HepG2 (cell line): ENCODE data around the gene CLIC5. TPM values are rescaled to one million over a fixed set of nuclear protein-coding genes. Genes with fewer than 3 reads are reported as not detected.

Experiments
- ATAC-seq: fragments of 200-7000 bp; cut with Tn5 transposase; 3 replicates; pipeline ENCODE4 v1.9.1; 2020; ENCODE audit warnings: mild to moderate bottlenecking, moderate library complexity
- BruUV-seq: library from RNA; stranded (reverse); fragments of 400-500 nt; replicated peaks from 2 replicates; lab custom pipeline; 2021; lab: Mats Ljungman, UMichigan
- CTCF ChIA-PET: fragments of 300-600 bp; formaldehyde crosslinking; extraction: SDS; loops from one replicate; lab custom pipeline; 2021; ENCODE audit warnings: low total read pairs, inconsistent platforms, low intra/inter-chr PET ratio; lab: Yijun Ruan, JAX
- POLR2A ChIA-PET: fragments of 350-600 bp; sonication (Branson Sonifier 250); formaldehyde crosslinking; loops from one replicate; lab custom pipeline; 2020; ENCODE audit warnings: antibody characterized with exemption, inconsistent platforms; lab: Yijun Ruan, JAX
- DNase-seq: peaks from one replicate; pipeline ENCODE4 v3.0.0-alpha.2; 2015; ENCODE audit warnings: low spot score
- FAIRE-seq: peaks from 3 replicates; lab custom pipeline; 2011; peaks lifted over from hg19 to GRCh38; lab: Jason Lieb, UNC
- H2AFZ ChIP-seq: one replicate; pipeline ENCODE4 v1.6.1; 2011; ENCODE audit warnings: low read length, inconsistent platforms
- H3K27ac ChIP-seq: fragments of 300-600 bp; 3 replicates; pipeline ENCODE4 v1.8.0; 2011; ENCODE audit warnings: mixed run types, mild to moderate bottlenecking, mixed read lengths, low read length, inconsistent platforms; ENCODE audit not compliant: insufficient read depth; ENCODE audit errors: extremely low read length
- H3K27me3 ChIP-seq, 2 experiments: fragments of 200-600 bp in 1 of 2; 2 replicates in 1 of 2; 3 replicates in 1 of 2; pipeline versions ENCODE4 v1.6.0 to v1.8.0; 2011; ENCODE audit warnings: low read length in 2 of 2, mild to moderate bottlenecking in 2 of 2, moderate library complexity in 2 of 2, inconsistent platforms in 1 of 2; ENCODE audit not compliant: insufficient read depth in 2 of 2, control insufficient read depth in 1 of 2
- H3K36me3 ChIP-seq, 2 experiments: fragments of 200-600 bp in 1 of 2; replicated peaks in 1 of 2; 2 replicates in 1 of 2; 3 replicates in 1 of 2; pipeline versions ENCODE4 v1.5.1 to v1.8.0; 2011; ENCODE audit warnings: low read length in 2 of 2, inconsistent platforms in 1 of 2; ENCODE audit not compliant: insufficient read depth in 2 of 2, control insufficient read depth in 1 of 2
- H3K4me1 ChIP-seq: 2 replicates; pipeline ENCODE4 v1.5.1; 2012; ENCODE audit warnings: low read length, inconsistent platforms; ENCODE audit not compliant: insufficient read depth
- H3K4me2 ChIP-seq: 2 replicates; pipeline ENCODE4 v1.6.0; 2011; ENCODE audit warnings: low read depth, low read length, inconsistent platforms
- H3K4me3 ChIP-seq, 3 experiments: fragments of 200-600 bp in 1 of 3; sonication (generic), shearing (Covaris generic) in 1 of 3; replicated peaks in 1 of 3; 2 replicates each; pipeline ENCODE4 v1.5.1; 2011 to 2016; ENCODE audit warnings: low read length in 3 of 3, inconsistent platforms in 2 of 3, low read depth in 2 of 3, mild to moderate bottlenecking in 2 of 3, control low read depth in 1 of 3, mixed read lengths in 1 of 3; ENCODE audit not compliant: insufficient read depth in 1 of 3
- H3K79me2 ChIP-seq: one replicate; pipeline ENCODE4 v1.6.1; 2011; ENCODE audit warnings: low read length, inconsistent platforms; ENCODE audit not compliant: insufficient read depth
- H3K9ac ChIP-seq: 2 replicates; pipeline ENCODE4 v1.6.0; 2011; ENCODE audit warnings: mild to moderate bottlenecking, low read depth, low read length, inconsistent platforms; ENCODE audit not compliant: insufficient read depth
- H3K9me3 ChIP-seq: 2 replicates; pipeline ENCODE4 v1.5.1; 2012; ENCODE audit warnings: mild to moderate bottlenecking, low read length
- H4K20me1 ChIP-seq: 2 replicates; pipeline ENCODE4 v1.6.0; 2011; ENCODE audit warnings: inconsistent platforms, mild to moderate bottlenecking, low read length, moderate library complexity; ENCODE audit not compliant: insufficient read depth
- ATF1 ChIP-seq: IDR thresholded peaks from 2 replicates; pipeline ENCODE4 v1.6.1; 2016; ENCODE audit warnings: mild to moderate bottlenecking, control low read depth
- CREB1 ChIP-seq, 2 experiments: fragments of 450-650 bp in 1 of 2; IDR thresholded peaks; 2 replicates each; pipeline ENCODE4 v1.6.1; 2016 to 2017; ENCODE audit warnings: control low read depth in 1 of 2, mild to moderate bottlenecking in 1 of 2, missing compliant biosample characterization in 1 of 2, missing genetic modification characterization in 1 of 2
- E2F2 ChIP-seq: sonication (generic); formaldehyde crosslinking; IDR thresholded peaks from 2 replicates; pipeline ENCODE4 v1.4.0; 2020; ENCODE audit warnings: missing genetic modification reagents, borderline replicate concordance
- FOXO1 ChIP-seq: sonication (generic); formaldehyde crosslinking; IDR thresholded peaks from 2 replicates; pipeline ENCODE4 v1.4.0; 2020; ENCODE audit warnings: missing genetic modification reagents
- GATAD1 ChIP-seq: IDR thresholded peaks from 2 replicates; pipeline ENCODE4 v1.6.1; 2016; ENCODE audit warnings: missing genetic modification reagents, missing compliant biosample characterization
- HCFC1 ChIP-seq: fragments of 150-350 bp; IDR thresholded peaks from 2 replicates; pipeline ENCODE4 v1.6.1; 2014; ENCODE audit warnings: low read depth, low read length
- IKZF1 ChIP-seq: fragments of 450-650 bp; IDR thresholded peaks from 2 replicates; pipeline ENCODE4 v1.7.1; 2016
- JUNB ChIP-seq: sonication (generic); formaldehyde crosslinking; IDR thresholded peaks from 2 replicates; pipeline ENCODE4 v1.8.0; 2022; ENCODE audit warnings: missing genetic modification reagents, mild to moderate bottlenecking, borderline replicate concordance
- TEAD3 ChIP-seq: optimal IDR thresholded peaks from 2 replicates; pipeline ENCODE3; 2016; ENCODE audit warnings: borderline replicate concordance
- TMF1 ChIP-seq: sonication (generic); formaldehyde crosslinking; IDR thresholded peaks from 2 replicates; pipeline ENCODE4 v1.8.1; 2022; ENCODE audit warnings: low read depth, missing genetic modification reagents
- ZBTB1 ChIP-seq: sonication (generic); formaldehyde crosslinking; IDR thresholded peaks from 2 replicates; pipeline ENCODE4 v1.4.0; 2020; ENCODE audit warnings: missing genetic modification reagents, borderline replicate concordance
- ZC3H13 ChIP-seq: sonication (generic); formaldehyde crosslinking; IDR thresholded peaks from 2 replicates; pipeline ENCODE4 v1.8.1; 2023; ENCODE audit warnings: mild to moderate bottlenecking, missing genetic modification reagents, moderate library complexity
- ZKSCAN5 ChIP-seq: sonication (generic); formaldehyde crosslinking; IDR thresholded peaks from 2 replicates; pipeline ENCODE4 v1.5.1; 2020; ENCODE audit warnings: mild to moderate bottlenecking, missing genetic modification reagents
- ZNF20 ChIP-seq: sonication (generic); formaldehyde crosslinking; IDR thresholded peaks from 2 replicates; pipeline ENCODE4 v1.4.0; 2020; ENCODE audit warnings: mild to moderate bottlenecking, moderate library complexity, missing genetic modification reagents
- ZNF225 ChIP-seq: sonication (generic); formaldehyde crosslinking; IDR thresholded peaks from 2 replicates; pipeline ENCODE4 v1.4.0; 2020; ENCODE audit warnings: mild to moderate bottlenecking, missing genetic modification reagents
- ZNF263 ChIP-seq: sonication (generic); formaldehyde crosslinking; IDR thresholded peaks from 2 replicates; pipeline ENCODE4 v1.4.0; 2020; ENCODE audit warnings: missing genetic modification reagents
- ZNF333 ChIP-seq: sonication (generic); formaldehyde crosslinking; IDR thresholded peaks from 2 replicates; pipeline ENCODE4 v1.4.0; 2020; ENCODE audit warnings: mild to moderate bottlenecking, missing genetic modification reagents, borderline replicate concordance
- ZNF34 ChIP-seq: sonication (generic); formaldehyde crosslinking; IDR thresholded peaks from 2 replicates; pipeline ENCODE4 v1.4.0; 2020; ENCODE audit warnings: mild to moderate bottlenecking, missing genetic modification reagents, borderline replicate concordance
- ZNF788 ChIP-seq: sonication (generic); formaldehyde crosslinking; IDR thresholded peaks from 2 replicates; pipeline ENCODE4 v1.5.0; 2020; ENCODE audit warnings: mild to moderate bottlenecking, missing genetic modification reagents, borderline replicate concordance
- ZNF879 ChIP-seq: sonication (generic); formaldehyde crosslinking; IDR thresholded peaks from 2 replicates; pipeline ENCODE4 v1.8.1; 2023; ENCODE audit warnings: missing genetic modification reagents
- WGBS: methylation state at CpG from one replicate; pipeline ENCODE4 v1.1.6; 2017; ENCODE audit warnings: low lambda C conversion rate; 5-methylcytosine and 5-hydroxymethylcytosine counted together
- in situ Hi-C: cut with HindIII; loops from 2 replicates; pipeline ENCODE4 v1.10.0; 2017; ENCODE audit warnings: low pct_unique_long_range_greater_than_20kb; ENCODE audit not compliant: extremely low pct_ligation_motif_present
- intact Hi-C: fragments of 100-400 bp; cut with micrococcal nuclease; formaldehyde crosslinking; loops from one replicate; pipeline ENCODE4 v1.10.0; 2022; ENCODE audit not compliant: unreplicated experiment
- polyA plus RNA-seq, 8 experiments: library from polyadenylated mRNA; depleted of rRNA in 3 of 8; stranded (reverse) in 7 of 8; unstranded in 1 of 8; fragments of >200 nt; fragmentation: Illumina TruSeq in 4 of 8; extraction: Trizol in 4 of 8; gene quantifications; 2 replicates each; pipeline versions ENCODE4 v1.2.1 to v1.2.3, GENCODE V29; 2011 to 2016; ENCODE audit warnings: low read depth in 4 of 8, missing spikeins in 1 of 8, mixed read lengths in 1 of 8; ENCODE audit not compliant: insufficient read depth in 1 of 8
- total RNA-seq, 5 experiments: library from RNA; depleted of rRNA; stranded (reverse); fragments of >200 nt; fragmentation: Illumina TruSeq; extraction: Trizol; gene quantifications; 2 replicates each; pipeline ENCODE4 v1.2.3, GENCODE V29; 2016; ENCODE audit warnings: low read depth in 1 of 5

Gene CLIC5
- total and polyA plus RNA-seq, 2 of the 13 experiments (the other 11 are each of a cell fraction or from before 2014, with no cell fraction given): not detected

GRCh38 chr6:46040288-46040687, 24.6 kb upstream of the CLIC5 start:
- Histone ChIP-seq H3K27ac (no peak overlapping the region), H3K9ac (no peak overlapping the region), H3K27me3 (no peaks in the 10 kb centered on the region), H3K4me1 (no peaks in the 10 kb centered on the region), H4K20me1 (no peaks in the 10 kb centered on the region), H3K9me3 (no peaks in the 10 kb centered on the region), H2AFZ (no peak overlapping the region), H3K4me3 (no peak overlapping the region), H3K36me3 (no peaks in the 10 kb centered on the region), H3K4me2 (no peak overlapping the region), H3K79me2 (no peaks in the 10 kb centered on the region)
- FAIRE-seq (no peak), DNase-seq (no peak), ATAC-seq (no peak)
- TF ChIP-seq ZNF879 (CRISPR knock-in tag) (no peak), CREB1 (IDR thresholded peaks at IDR 0.05) (peak; percentile 78), CREB1 (CRISPR knock-in tag; IDR thresholded peaks at IDR 0.05) (no peak), ZNF788 (CRISPR knock-in tag) (no peak), JUNB (CRISPR knock-in tag) (0 out of 2 replicates have a peak, but pooled peaks have one; percentile 17), IKZF1 (0 out of 2 replicates have a peak, but pooled peaks have one; percentile 80)
- CTCF ChIA-PET: no interaction called here
- BruUV-seq: no TSS peak
- WGBS: 36% methylated on average over 7 of the region's 7 CpGs
- POLR2A ChIA-PET: no interaction called here
- in situ Hi-C loops (no loop called here), intact Hi-C loops (no loop called here)

- H3K27me3 ChIP-seq: no peaks in the 10 kb centered on the region
- in situ Hi-C loops (no loop called here), intact Hi-C loops (no loop called here)
- ChIA-PET POLR2A (no interaction called here), CTCF (no interaction called here)
- no peak for DNase-seq
- no peaks in the 10 kb centered on the region for H4K20me1 ChIP-seq
- no peak for FAIRE-seq
- no peaks in the 10 kb centered on the region for H3K9me3 ChIP-seq
- no peaks in the 10 kb centered on the region for H3K4me1 ChIP-seq
- H3K4me3 ChIP-seq: no peak overlapping the region
- H3K4me2 ChIP-seq: no peak overlapping the region
- H3K79me2 ChIP-seq: no peaks in the 10 kb centered on the region
- BruUV-seq: no TSS peak
- ATAC-seq: no peak
- no peaks in the 10 kb centered on the region for H3K36me3 ChIP-seq
- no peak overlapping the region for H3K9ac ChIP-seq
- no peak overlapping the region for H3K27ac ChIP-seq
- no peak overlapping the region for H2AFZ ChIP-seq
- TF ChIP-seq E2F2 (CRISPR knock-in tag): no peak
- TF ChIP-seq ZNF225 (CRISPR knock-in tag): no peak
- no peak for TF ChIP-seq TEAD3
- TF ChIP-seq ZC3H13 (CRISPR knock-in tag): no peak
- no peak for TF ChIP-seq TMF1 (CRISPR knock-in tag)
- TF ChIP-seq HCFC1: no peak
- TF ChIP-seq ZNF34 (CRISPR knock-in tag): no peak
- TF ChIP-seq FOXO1 (CRISPR knock-in tag): no peak
- no peak for TF ChIP-seq ZBTB1 (CRISPR knock-in tag)
- TF ChIP-seq ZNF263 (CRISPR knock-in tag): no peak
- TF ChIP-seq GATAD1 (CRISPR knock-in tag): no peak
- TF ChIP-seq ZKSCAN5 (CRISPR knock-in tag): no peak
- TF ChIP-seq ZNF333 (CRISPR knock-in tag): no peak
- no peak for TF ChIP-seq ZNF20 (CRISPR knock-in tag)
- TF ChIP-seq ATF1: no peak
Measured at GRCh38 chr6:46039646-46040045, 24.0 kb upstream of the CLIC5 start.
